GM19193 (cell line): ENCODE results near the gene FAM181A.

Experiments used
- POLR2A ChIP-seq: IDR thresholded peaks from 4 replicates; pipeline ENCODE4 v1.6.1; 2011; ENCODE audit not compliant: insufficient read depth, insufficient read length; ENCODE audit errors: extremely low read depth

Gene FAM181A

GRCh38 chr14:93897476-93897845 is 29.7 kb upstream of the FAM181A start:
- no peak for TF ChIP-seq POLR2A

- TF ChIP-seq POLR2A, result no peak
Observed at GRCh38 chr14:93898081-93898611, 29.0 kb upstream of the FAM181A start.

- TF ChIP-seq POLR2A, result no peak
Observed at GRCh38 chr14:93898731-93899130, 28.4 kb upstream of the FAM181A start.

GRCh38 chr14:93901813-93902212 is 25.3 kb upstream of the FAM181A start:
- no peak for TF ChIP-seq POLR2A

GRCh38 chr14:93902619-93903307 is 24.4 kb upstream of the FAM181A start:
- TF ChIP-seq POLR2A, result no peak

GRCh38 chr14:93903342-93904184 is 23.6 kb upstream of the FAM181A start:
- no peak for TF ChIP-seq POLR2A

- TF ChIP-seq POLR2A, result no peak
Observed at GRCh38 chr14:93905623-93906022, 21.5 kb upstream of the FAM181A start.

- TF ChIP-seq POLR2A, result no peak
Observed at GRCh38 chr14:93906341-93907329, 20.5 kb upstream of the FAM181A start.

- TF ChIP-seq POLR2A, result no peak
Observed at GRCh38 chr14:93909429-93910128, 17.6 kb upstream of the FAM181A start.

- no peak for TF ChIP-seq POLR2A
Observed at GRCh38 chr14:93911975-93912615, 15.0 kb upstream of the FAM181A start.

GRCh38 chr14:93912782-93913181 is 14.4 kb upstream of the FAM181A start:
- no peak for TF ChIP-seq POLR2A

- no peak for TF ChIP-seq POLR2A
Observed at GRCh38 chr14:93914278-93914677, 12.9 kb upstream of the FAM181A start.

- no peak for TF ChIP-seq POLR2A
Observed at GRCh38 chr14:93915070-93915705, 12.0 kb upstream of the FAM181A start.

- TF ChIP-seq POLR2A, result no peak
Observed at GRCh38 chr14:93915800-93916199, 11.3 kb upstream of the FAM181A start.

GRCh38 chr14:93916498-93916897 is 10.6 kb upstream of the FAM181A start:
- TF ChIP-seq POLR2A, result no peak
